ENCODE results near the gene GNA12.

DNA sequence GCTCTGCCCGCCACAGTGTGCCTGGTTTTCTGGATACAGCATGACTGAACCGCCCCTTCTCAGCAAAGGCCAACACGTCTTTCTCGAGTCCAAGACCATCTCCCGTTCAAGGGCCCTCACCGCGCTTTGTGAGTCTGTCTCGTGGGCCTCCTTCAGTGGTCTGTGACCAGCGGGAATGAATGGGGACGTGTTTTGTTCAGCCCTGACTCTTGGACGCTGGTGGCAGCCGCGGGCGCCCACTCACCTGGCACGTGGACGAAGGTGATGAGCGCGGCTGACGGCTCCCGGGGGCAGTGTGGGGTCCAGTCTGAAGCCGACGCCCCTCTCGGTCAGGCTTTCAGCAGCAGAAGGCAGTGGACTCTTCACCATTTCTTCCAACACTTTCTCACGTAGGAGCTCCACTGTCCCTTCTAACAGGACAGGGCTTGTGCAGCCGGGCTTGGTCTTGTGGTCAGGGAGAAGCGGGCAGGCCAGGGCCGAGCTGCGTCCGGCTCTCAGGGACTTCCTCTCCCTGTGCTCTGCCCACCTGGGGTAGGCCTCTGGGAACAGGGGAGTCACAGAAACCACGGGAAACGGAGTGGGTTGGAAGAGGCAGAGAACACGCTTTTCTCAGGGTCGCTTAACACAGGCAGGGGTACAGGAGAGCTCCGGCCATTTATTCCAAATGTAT lies 125.7 kb downstream of the GNA12 start:
- no peak for TF ChIP-seq TAF1 (IDR thresholded peaks at IDR 0.05; ENCODE audit: low read depth)
- no peak for TF ChIP-seq CREB1 (IDR thresholded peaks at IDR 0.05; ENCODE audit: low read depth)
- no peak for TF ChIP-seq RAD21 (IDR thresholded peaks at IDR 0.05; ENCODE audit: low read depth)
- TF ChIP-seq, protein P1, sequence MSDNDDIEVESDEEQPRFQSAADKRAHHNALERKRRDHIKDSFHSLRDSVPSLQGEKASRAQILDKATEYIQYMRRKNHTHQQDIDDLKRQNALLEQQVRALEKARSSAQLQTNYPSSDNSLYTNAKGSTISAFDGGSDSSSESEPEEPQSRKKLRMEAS (IDR thresholded peaks at IDR 0.05) = no peak
- TF ChIP-seq, protein P2, sequence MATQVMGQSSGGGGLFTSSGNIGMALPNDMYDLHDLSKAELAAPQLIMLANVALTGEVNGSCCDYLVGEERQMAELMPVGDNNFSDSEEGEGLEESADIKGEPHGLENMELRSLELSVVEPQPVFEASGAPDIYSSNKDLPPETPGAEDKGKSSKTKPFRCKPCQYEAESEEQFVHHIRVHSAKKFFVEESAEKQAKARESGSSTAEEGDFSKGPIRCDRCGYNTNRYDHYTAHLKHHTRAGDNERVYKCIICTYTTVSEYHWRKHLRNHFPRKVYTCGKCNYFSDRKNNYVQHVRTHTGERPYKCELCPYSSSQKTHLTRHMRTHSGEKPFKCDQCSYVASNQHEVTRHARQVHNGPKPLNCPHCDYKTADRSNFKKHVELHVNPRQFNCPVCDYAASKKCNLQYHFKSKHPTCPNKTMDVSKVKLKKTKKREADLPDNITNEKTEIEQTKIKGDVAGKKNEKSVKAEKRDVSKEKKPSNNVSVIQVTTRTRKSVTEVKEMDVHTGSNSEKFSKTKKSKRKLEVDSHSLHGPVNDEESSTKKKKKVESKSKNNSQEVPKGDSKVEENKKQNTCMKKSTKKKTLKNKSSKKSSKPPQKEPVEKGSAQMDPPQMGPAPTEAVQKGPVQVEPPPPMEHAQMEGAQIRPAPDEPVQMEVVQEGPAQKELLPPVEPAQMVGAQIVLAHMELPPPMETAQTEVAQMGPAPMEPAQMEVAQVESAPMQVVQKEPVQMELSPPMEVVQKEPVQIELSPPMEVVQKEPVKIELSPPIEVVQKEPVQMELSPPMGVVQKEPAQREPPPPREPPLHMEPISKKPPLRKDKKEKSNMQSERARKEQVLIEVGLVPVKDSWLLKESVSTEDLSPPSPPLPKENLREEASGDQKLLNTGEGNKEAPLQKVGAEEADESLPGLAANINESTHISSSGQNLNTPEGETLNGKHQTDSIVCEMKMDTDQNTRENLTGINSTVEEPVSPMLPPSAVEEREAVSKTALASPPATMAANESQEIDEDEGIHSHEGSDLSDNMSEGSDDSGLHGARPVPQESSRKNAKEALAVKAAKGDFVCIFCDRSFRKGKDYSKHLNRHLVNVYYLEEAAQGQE (IDR thresholded peaks at IDR 0.05; ENCODE audit: low read depth) = no peak
- TF ChIP-seq FOXM1 (IDR thresholded peaks at IDR 0.05; ENCODE audit: borderline replicate concordance, low read depth) = no peak
- TF ChIP-seq NFIC (IDR thresholded peaks at IDR 0.05) = no peak
- no peak for TF ChIP-seq EGR1 (IDR thresholded peaks at IDR 0.05)
- TF ChIP-seq USF1 (IDR thresholded peaks at IDR 0.05) = no peak
- TF ChIP-seq EP300 (IDR thresholded peaks at IDR 0.05; ENCODE audit: borderline replicate concordance) = no peak
- no peak for TF ChIP-seq TEAD4 (IDR thresholded peaks at IDR 0.05)
- no peak for TF ChIP-seq YY1 (IDR thresholded peaks at IDR 0.05; ENCODE audit: low read depth)

All from Ishikawa (cell line).